ENCODE results near the gene USH2A.
"Not testable (repeated sequence)": the region's sequence is repeated elsewhere in the genome, so short reads cannot be mapped to it uniquely, and the experiment has no call there.

USH2A gene

GRCh38 chr1:216020743-216021345 is 402.4 kb downstream of the USH2A start:
- Mint-ChIP-seq H3K4me3 (no peak overlapping the region), H3K27ac (no peak overlapping the region), H3K27me3 (ENCODE audit: low read depth) (no peaks in the 10 kb centered on the region), H3K4me1 (ENCODE audit: low read depth) (no peaks in the 10 kb centered on the region), H3K36me3 (ENCODE audit: low read depth) (no peaks in the 10 kb centered on the region), H3K9me3 (no peaks in the 10 kb centered on the region)

DNA sequence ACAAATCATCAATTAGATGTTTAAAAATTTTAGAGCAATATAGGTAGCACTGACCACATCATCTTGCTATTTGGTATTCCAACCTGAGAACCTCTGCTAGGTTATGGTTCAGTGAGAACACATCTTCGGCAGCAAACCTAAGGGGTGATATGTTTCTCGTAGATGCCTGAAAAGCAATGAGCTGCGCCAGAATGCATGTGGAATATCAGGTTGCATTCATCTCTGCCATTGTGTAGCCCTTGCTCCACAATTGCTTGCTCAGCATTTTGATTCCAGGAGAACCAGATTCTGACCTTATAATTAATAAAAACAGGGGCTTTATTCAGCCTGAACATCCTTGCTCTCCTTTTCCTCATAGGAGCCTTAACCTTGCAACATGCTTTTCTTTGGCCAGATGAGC is 408.1 kb downstream of the USH2A start:
- no peaks in the 10 kb centered on the region for H3K36me3 Mint-ChIP-seq (ENCODE audit: low read depth)
- no peak overlapping the region for H3K27ac Mint-ChIP-seq
- H3K27me3 Mint-ChIP-seq (ENCODE audit: low read depth) = no peaks in the 10 kb centered on the region
- no peak overlapping the region for H3K4me3 Mint-ChIP-seq
- no peaks in the 10 kb centered on the region for H3K4me1 Mint-ChIP-seq (ENCODE audit: low read depth)
- H3K9me3 Mint-ChIP-seq = peaks cover 11% of the 10 kb centered on the region

- no peaks in the 10 kb centered on the region for H3K36me3 Mint-ChIP-seq (ENCODE audit: low read depth)
- H3K9me3 Mint-ChIP-seq = peaks cover 11% of the 10 kb centered on the region
- H3K4me3 Mint-ChIP-seq = no peak overlapping the region
- no peak overlapping the region for H3K27ac Mint-ChIP-seq
- no peaks in the 10 kb centered on the region for H3K4me1 Mint-ChIP-seq (ENCODE audit: low read depth)
- H3K27me3 Mint-ChIP-seq (ENCODE audit: low read depth) = no peaks in the 10 kb centered on the region
Measured at GRCh38 chr1:216014086-216014485, 409.2 kb downstream of the USH2A start.

GRCh38 chr1:216009456-216009855 is 413.8 kb downstream of the USH2A start:
- not testable (repeated sequence) for H3K4me1 Mint-ChIP-seq (ENCODE audit: low read depth); H3K27ac Mint-ChIP-seq; H3K36me3 Mint-ChIP-seq (ENCODE audit: low read depth); H3K27me3 Mint-ChIP-seq (ENCODE audit: low read depth); H3K4me3 Mint-ChIP-seq
- H3K9me3 Mint-ChIP-seq = peaks cover 11% of the 10 kb centered on the region

GRCh38 chr1:216005916-216006315 is 417.3 kb downstream of the USH2A start:
- Mint-ChIP-seq H3K27ac (no peak overlapping the region), H3K4me1 (ENCODE audit: low read depth) (no peaks in the 10 kb centered on the region), H3K4me3 (no peak overlapping the region), H3K27me3 (ENCODE audit: low read depth) (no peaks in the 10 kb centered on the region), H3K9me3 (peaks cover 4% of the 10 kb centered on the region), H3K36me3 (ENCODE audit: low read depth) (no peaks in the 10 kb centered on the region)

DNA sequence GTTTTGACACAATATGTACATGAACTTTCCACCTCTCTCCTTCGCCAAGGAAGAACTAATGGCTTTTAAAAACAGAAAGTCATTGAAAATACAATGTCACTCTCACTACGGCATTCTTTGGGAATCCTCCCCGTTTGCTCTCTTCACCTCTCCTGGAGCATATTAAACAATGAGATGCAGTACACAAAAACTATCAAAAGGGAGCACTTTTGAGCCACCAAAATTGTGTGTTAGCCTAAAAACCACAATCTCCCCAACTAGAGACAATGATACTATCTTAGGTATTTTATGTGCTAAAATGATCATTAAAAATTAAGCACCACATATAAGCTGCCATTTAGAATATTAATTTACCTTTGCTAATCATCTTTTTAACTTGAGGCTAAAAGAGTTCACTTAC is 430.6 kb downstream of the USH2A start:
- no peaks in the 10 kb centered on the region for H3K27me3 Mint-ChIP-seq (ENCODE audit: low read depth)
- H3K9me3 Mint-ChIP-seq = no peaks in the 10 kb centered on the region
- no peak overlapping the region for H3K4me3 Mint-ChIP-seq
- no peaks in the 10 kb centered on the region for H3K4me1 Mint-ChIP-seq (ENCODE audit: low read depth)
- no peaks in the 10 kb centered on the region for H3K36me3 Mint-ChIP-seq (ENCODE audit: low read depth)
- no peak overlapping the region for H3K27ac Mint-ChIP-seq

GRCh38 chr1:215987092-215987875 is 436.0 kb downstream of the USH2A start:
- H3K36me3 Mint-ChIP-seq (ENCODE audit: low read depth) = no peaks in the 10 kb centered on the region
- H3K9me3 Mint-ChIP-seq = no peaks in the 10 kb centered on the region
- no peak overlapping the region for H3K27ac Mint-ChIP-seq
- no peaks in the 10 kb centered on the region for H3K4me1 Mint-ChIP-seq (ENCODE audit: low read depth)
- H3K27me3 Mint-ChIP-seq (ENCODE audit: low read depth) = no peaks in the 10 kb centered on the region
- H3K4me3 Mint-ChIP-seq = no peak overlapping the region

DNA sequence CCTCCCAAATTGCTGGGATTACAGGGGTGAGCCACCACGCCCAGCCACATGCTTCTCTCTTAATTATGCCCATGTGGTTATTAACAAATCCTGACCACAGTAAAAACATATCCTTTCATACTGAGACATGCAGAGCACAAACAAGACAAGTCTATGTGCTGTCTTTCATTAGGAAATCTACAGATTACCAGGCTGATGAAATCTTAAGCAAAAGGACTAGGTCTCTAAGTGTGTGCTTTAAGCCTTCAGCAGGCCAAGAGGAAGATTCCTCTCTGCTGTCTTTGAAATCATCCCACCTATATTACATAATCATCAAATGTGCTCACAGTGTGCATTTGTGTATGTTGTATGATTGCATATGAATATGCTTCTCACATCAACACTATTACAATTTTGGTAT is 436.8 kb downstream of the USH2A start:
- Mint-ChIP-seq H3K27ac (no peak overlapping the region), H3K9me3 (no peaks in the 10 kb centered on the region), H3K27me3 (ENCODE audit: low read depth) (no peaks in the 10 kb centered on the region), H3K4me1 (ENCODE audit: low read depth) (no peaks in the 10 kb centered on the region), H3K36me3 (ENCODE audit: low read depth) (no peaks in the 10 kb centered on the region), H3K4me3 (no peak overlapping the region)

DNA sequence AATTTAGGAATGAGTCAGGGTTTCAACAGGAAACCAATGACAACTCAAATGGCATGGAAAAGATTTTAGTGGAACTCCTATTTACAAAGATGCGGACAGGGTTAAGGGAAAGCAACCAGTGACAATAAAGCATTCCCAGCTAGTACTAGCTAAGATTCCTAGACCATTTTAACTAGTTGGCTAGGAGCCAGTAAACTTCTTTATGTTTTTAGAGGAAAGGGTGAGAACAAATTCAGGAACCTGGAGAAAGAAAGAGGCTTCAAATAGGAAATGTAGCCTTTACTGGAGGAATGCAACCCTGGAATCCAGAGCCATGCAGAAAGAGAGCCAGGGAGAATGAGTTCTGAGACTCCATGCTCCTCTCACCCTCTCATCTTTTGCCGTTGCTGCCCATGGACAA is 439.6 kb downstream of the USH2A start:
- Mint-ChIP-seq H3K9me3 (no peaks in the 10 kb centered on the region), H3K27ac (no peak overlapping the region), H3K4me3 (no peak overlapping the region), H3K36me3 (ENCODE audit: low read depth) (no peaks in the 10 kb centered on the region), H3K4me1 (ENCODE audit: low read depth) (no peaks in the 10 kb centered on the region), H3K27me3 (ENCODE audit: low read depth) (no peaks in the 10 kb centered on the region)

DNA sequence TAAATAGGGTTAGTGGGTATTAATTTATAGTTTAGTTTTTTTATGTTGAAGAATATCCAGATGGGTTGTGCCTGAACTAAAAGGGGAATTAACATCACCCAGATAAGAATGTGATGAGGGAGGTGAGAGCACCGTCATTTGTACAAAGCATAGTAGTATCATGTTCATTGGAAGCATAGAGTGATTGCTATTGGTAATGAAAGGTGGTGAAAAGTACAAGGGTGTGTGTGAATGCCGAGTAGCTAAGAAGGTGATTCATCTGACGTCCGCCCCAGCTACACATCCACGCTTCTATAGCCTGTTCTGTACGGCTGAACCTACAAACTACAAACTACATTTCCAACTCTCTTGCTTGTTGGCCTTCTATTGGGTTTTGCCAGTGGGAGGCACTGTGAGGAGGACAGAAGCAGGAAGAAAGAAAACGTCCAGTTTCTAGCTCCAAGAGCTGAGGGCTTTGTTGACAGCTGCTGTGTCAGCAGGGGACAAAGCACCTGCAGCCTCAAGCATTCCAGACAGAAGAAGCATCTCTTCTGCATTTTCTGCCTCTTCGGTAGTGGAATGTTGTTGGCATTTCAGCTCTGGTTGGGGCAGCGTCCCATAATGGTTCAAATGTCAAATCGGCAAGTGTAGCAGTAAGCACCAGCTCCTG is 451.3 kb downstream of the USH2A start:
- no peak overlapping the region for H3K27ac Mint-ChIP-seq
- no peaks in the 10 kb centered on the region for H3K9me3 Mint-ChIP-seq
- no peak overlapping the region for H3K4me3 Mint-ChIP-seq
- H3K4me1 Mint-ChIP-seq (ENCODE audit: low read depth) = no peaks in the 10 kb centered on the region
- H3K27me3 Mint-ChIP-seq (ENCODE audit: low read depth) = no peaks in the 10 kb centered on the region
- no peaks in the 10 kb centered on the region for H3K36me3 Mint-ChIP-seq (ENCODE audit: low read depth)

DNA sequence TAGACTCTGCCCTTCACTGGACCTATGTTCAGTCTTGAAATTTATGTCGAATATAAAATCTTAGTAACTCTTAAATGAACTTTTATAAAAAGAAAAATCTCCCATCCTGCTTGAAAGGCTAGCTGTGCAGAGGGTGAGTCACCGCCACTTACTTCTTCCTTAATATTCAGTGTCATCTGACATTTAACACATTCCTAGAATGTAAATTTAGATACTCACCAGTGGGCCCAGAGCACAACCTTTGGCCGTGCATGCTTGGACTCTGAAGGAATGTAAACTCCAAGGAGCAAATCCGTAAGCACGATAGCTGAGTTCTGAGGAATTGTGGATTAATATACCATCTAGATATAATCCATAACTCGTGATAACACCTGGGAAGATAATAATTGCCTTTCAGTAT is 452.8 kb downstream of the USH2A start:
- Mint-ChIP-seq H3K9me3 (peaks cover 3% of the 10 kb centered on the region), H3K4me3 (no peak overlapping the region), H3K4me1 (ENCODE audit: low read depth) (no peaks in the 10 kb centered on the region), H3K36me3 (ENCODE audit: low read depth) (no peaks in the 10 kb centered on the region), H3K27me3 (ENCODE audit: low read depth) (no peaks in the 10 kb centered on the region), H3K27ac (no peak overlapping the region)

- no peak overlapping the region for H3K4me3 Mint-ChIP-seq
- peaks cover 3% of the 10 kb centered on the region for H3K9me3 Mint-ChIP-seq
- no peaks in the 10 kb centered on the region for H3K27me3 Mint-ChIP-seq (ENCODE audit: low read depth)
- H3K27ac Mint-ChIP-seq = no peak overlapping the region
- H3K4me1 Mint-ChIP-seq (ENCODE audit: low read depth) = no peaks in the 10 kb centered on the region
- no peaks in the 10 kb centered on the region for H3K36me3 Mint-ChIP-seq (ENCODE audit: low read depth)
Measured at GRCh38 chr1:215963621-215964020, 459.6 kb downstream of the USH2A start.

- H3K4me3 Mint-ChIP-seq = no peak overlapping the region
- H3K36me3 Mint-ChIP-seq (ENCODE audit: low read depth) = no peaks in the 10 kb centered on the region
- H3K27ac Mint-ChIP-seq = no peak overlapping the region
- no peaks in the 10 kb centered on the region for H3K4me1 Mint-ChIP-seq (ENCODE audit: low read depth)
- H3K9me3 Mint-ChIP-seq = peaks cover 3% of the 10 kb centered on the region
- H3K27me3 Mint-ChIP-seq (ENCODE audit: low read depth) = no peaks in the 10 kb centered on the region
Measured at GRCh38 chr1:215963040-215963439, 460.2 kb downstream of the USH2A start.

DNA sequence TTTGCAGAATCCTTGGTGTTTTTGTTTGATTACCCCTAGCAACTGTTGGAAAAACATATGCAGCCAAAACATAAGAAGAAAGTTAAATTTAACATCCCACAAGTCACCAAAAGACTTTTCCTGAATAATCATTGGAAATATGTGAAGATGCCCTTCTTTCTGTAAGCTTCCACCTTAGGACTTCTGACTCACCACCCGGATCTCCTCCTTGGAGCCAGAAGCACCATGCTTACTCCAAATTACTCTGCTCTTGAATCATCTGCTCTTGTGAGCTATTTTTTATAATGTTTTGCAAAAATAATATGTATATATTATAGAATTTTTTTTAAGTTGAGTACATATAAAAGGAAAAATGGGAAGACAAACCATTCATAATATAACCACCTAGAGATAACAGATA is 464.4 kb downstream of the USH2A start:
- Mint-ChIP-seq H3K4me1 (ENCODE audit: low read depth) (no peaks in the 10 kb centered on the region), H3K27ac (no peak overlapping the region), H3K9me3 (peaks cover 3% of the 10 kb centered on the region), H3K27me3 (ENCODE audit: low read depth) (no peaks in the 10 kb centered on the region), H3K4me3 (no peak overlapping the region), H3K36me3 (ENCODE audit: low read depth) (no peaks in the 10 kb centered on the region)

- no peaks in the 10 kb centered on the region for H3K4me1 Mint-ChIP-seq (ENCODE audit: low read depth)
- H3K27me3 Mint-ChIP-seq (ENCODE audit: low read depth) = no peaks in the 10 kb centered on the region
Measured at GRCh38 chr1:215957663-215958062, 465.6 kb downstream of the USH2A start.

More at GRCh38 chr1:215957663-215958062, 465.6 kb downstream of the USH2A start:
- peaks cover 3% of the 10 kb centered on the region for H3K9me3 Mint-ChIP-seq
- H3K27ac Mint-ChIP-seq = no peak overlapping the region
- no peak overlapping the region for H3K4me3 Mint-ChIP-seq
- H3K36me3 Mint-ChIP-seq (ENCODE audit: low read depth) = no peaks in the 10 kb centered on the region

Measured in T-helper 1 cell treated with Interleukin-12 subunit alpha and Interleukin-12 subunit beta and Interleukin-4 antibody, amounts not matched to agents 30 μg/mL and 1 μg/mL, for 36 hours (primary cell).